Renal cortical epithelial cell (primary cell): ENCODE data around the gene ATN1. TPM values are rescaled to one million over a fixed set of nuclear protein-coding genes. Genes with fewer than 3 reads are reported as not detected.

Experiments used
- DNase-seq: peaks from one replicate; pipeline ENCODE4 v3.0.0-alpha.2; 2011; ENCODE audit warnings: low read depth
- total RNA-seq: library from RNA; depleted of rRNA; stranded (reverse); fragments of >200 nt; gene quantifications from 2 replicates; pipeline ENCODE4 v1.2.3, GENCODE V29; 2014

Gene ATN1
- total RNA-seq, 1 donor from 2014 or later, result 29.4 TPM

DNA sequence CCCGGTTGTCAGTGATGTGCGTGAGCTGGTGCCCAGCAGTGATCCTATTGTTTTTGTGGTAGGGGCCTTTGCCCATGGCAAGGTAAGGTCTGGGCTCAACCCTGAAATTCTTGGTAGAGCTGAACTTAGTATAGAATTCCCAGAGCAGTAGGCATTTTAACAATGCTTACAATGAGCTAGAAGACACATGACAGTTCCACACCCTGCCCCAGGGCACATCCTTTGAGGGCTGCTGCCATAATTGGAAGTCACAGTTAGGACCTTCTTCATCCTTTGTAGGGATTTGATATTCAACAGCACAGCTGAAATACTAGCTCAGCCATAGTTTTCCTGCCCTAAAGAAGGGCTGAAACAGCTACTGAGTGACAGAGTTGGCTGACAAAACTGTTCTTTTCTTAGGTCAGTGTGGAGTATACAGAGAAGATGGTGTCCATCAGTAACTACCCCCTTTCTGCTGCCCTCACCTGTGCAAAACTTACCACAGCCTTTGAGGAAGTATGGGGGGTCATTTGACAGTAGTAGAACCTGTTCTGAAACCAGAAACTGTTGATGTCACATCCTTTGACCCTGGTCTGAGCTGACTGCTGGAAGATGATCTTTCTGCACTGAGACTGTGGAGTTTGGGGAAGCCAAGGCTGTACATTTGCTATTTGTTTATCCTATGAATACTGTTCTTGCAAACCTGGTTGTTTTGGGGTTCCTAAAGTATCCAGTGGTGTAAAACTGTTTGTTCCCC, 47.7 kb downstream of the ATN1 start:
- no peak for DNase-seq

DNA sequence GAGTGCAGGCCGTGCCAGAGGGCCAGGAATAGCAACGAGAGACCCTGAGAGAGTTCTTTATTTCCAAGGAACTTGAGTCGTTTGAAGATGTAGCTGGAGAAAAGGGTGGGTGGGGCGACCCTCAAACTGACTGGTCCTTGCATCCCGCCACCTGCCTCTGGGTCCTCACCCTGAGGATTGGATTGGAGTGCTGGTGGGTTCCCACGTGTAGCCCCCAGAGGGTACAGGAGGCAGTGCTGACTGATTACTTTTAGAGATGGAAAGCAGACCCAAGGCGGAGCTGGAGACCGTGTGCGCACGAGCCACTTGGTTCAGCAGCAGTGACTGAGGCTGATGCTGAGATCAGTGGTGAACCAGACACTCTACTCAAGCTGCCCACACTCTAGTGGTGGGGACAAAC, 49.9 kb downstream of the ATN1 start:
- DNase-seq, result no peak

DNA sequence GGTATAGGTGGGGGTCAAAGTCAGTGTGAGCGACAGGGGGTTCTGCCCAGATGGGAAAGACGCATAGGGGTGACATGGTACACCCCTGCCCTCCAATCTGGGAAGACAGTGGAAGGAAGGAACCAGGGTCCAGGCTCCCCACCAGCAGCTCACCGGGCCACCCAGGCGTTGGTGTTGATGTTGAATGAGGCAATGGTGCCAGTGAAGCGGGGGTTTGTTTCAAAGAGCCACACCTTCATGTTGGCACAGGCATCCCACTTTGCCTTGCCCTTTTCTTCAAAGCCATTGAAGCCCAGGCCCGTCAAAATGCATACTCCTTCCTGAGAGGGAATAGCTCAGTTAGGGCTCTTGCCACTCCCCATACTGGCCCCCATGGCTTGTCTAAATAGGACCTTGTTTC, 50.4 kb downstream of the ATN1 start:
- no peak for DNase-seq

DNA sequence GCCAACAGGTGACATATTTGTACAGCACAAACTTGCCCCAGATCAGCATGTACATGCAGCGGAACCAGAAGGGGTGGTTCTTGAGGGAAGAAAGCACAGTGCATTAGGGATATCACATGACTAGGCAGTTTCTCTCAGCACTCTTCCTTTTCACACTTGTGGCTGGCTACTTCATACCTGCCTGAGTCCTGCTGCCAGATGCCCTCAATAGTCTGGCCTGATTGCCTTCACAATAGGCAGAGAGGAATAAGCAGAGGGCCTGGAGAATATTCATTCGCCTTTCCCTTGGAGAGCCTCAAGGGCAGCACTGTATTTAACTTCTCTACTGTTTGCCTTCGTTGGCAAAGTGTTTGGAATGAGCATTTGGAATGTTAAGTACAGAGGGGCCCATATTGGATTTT, 50.9 kb downstream of the ATN1 start:
- DNase-seq, result no peak

DNA sequence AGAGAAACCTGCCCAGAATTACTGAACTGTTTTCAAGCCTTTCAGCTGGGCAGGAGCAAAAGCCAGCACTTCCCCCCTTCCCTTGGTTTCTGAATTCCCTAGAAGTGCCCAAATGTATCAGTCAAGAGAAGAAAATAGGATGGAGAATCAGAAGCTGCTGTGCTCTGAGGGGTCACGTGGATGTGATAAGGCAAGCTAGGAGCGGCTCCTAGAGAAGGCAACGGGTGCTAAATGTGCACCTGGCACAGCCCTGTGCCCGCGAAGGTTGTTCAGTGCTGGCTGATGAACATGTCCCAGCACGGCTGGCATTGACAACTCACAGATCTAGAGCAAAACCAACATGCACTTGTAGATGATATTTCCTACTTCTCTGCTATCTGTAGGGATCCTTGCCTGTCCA, 51.3 kb downstream of the ATN1 start:
- DNase-seq, result no peak

DNA sequence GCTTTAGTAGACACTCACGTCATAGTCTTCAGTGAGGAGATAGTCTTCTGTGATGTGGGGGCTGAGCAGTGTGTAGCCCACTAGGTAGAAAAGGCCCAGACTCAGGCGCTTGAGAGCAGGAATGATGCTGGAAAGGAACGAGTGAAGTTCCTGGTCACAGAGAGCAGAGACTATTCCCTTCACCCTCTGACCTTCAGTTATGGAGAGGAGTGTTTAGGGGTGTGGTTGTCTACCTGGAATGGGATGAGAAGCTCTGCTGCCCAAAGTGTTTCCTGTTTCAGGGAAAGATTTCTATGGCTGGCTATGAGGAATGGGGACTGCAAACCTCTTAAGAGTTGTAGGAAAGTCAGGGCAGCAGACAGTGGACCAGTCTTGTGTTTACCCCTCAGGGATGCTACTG, 51.7 kb downstream of the ATN1 start:
- DNase-seq, result no peak

DNA sequence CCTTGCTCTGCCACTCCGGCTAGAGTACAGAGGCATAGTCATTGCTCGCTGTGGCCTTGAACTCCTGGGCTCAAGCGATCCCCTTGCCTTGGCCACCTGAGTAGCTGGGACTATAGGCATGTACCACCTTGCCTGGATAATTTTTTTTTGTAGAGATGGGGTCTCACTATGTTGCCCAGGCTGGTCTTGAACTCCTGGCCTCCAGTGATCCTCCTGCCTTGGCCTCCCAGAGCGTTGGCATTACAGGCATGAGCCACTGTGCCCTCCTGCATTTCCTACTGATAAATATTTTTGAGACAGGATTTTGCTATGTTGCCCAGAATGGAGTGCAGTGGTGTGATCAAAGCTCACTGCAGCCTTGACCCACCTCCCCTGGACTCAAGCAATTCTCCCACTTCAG, 52.3 kb downstream of the ATN1 start:
- DNase-seq, result no peak

DNA sequence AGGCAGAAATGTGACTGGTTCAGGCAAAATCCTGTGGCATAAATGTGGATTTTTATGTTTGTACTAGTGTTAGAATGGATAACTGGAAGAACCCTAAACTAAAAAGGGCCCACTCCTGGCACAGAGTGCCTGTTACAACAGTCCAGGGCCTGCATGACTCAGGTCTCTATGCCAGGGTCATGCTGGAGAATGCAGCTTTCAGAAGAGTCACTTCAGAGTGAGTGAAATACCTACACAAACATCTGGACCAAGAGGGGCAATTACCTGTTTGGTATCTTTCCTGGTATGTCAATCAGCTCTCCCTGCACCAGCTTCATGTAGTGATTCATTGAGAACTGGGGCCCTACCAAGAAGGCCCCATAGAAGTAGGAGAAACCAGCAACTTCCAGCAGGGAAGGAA, 53.0 kb downstream of the ATN1 start:
- DNase-seq, result no peak

DNA sequence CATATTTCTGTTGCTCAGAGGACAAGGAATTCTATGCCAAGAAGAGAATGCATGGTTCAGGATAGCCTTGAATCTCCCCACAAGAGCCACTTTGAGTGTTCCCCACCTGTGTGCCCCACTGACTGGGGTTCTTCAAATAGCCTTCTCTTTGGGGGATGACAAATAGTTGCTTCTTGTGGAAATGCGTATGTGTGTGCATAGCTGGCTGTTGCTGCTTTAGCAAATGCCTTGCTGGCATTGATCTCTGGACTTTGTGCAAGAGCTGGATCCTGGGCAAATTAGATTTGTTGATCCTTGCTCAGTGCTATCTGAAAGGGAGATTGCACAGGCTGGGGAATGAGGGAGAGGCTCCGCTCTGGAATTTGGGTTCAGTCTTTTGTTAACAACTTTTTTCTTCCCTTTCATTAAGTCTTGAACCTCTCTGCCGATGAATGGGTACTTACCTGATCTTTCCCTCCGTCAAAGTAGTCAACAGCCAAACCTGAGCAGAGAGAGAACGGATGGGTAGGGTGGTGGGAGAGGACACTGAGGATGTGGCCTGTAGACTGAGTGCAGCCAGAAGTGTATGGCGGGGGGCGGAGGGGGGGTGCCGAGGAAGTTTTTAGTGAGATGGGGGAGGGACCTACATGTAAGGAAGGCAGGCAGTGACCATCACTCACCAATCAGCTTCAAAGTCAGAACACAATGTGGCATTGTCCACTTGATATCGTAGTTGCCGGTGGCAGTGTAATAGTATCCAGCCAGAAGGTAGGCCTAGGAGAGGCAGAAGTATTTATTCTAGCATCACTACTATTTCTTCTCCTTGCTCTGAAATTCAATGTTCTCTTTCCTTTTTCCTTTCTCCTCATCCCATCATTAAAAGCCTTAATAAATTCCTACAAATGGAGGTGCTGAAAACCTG, 53.6 kb downstream of the ATN1 start:
- DNase-seq, result no peak

DNA sequence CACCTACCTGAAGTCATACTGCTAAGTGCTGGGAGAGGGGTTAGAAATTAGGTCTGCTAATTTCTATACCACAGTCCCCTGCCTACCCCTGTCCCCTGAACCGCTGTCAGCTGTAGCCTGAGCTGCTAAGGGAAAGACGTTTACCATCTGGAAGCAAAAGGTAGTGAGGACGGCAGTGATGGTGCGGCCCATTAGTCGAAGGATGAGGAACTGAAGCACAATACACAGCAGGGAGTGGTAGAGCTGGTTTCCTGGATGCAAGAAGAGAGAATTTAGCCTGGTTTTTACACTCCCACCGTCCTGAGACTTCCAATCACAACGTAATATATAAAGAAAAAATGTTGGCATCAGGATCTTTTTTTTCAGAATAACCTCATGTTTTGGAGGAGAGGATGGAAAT, 54.8 kb downstream of the ATN1 start:
- no peak for DNase-seq

DNA sequence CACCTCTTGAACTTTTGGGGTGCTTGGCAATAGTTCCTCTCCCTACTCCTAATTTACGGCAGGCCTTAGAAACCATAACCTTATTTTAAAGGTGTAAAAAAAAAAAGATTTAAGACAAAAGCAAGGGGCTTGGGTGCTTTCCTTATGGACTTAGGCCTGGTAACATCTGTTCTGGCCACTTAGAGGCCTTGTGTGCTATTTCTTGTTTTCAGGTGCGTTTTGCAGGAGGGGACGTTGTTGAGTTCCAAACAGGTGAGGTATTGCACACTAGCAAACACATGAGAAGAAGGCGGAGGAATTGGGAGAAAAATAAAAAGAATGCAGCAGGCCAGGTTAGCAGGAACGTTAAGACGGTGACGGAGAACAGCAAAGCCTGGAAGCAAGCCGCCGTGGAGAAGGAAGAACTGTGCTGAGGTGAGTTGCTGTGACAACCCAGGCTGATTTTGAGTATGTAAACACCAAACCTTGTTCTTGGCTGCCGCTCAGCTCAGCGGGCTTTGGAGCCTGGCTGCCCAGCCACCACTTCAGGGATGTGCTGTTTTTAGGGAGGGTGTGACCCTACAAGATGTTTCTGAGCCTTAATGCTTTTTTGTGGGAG, 60.3 kb downstream of the ATN1 start:
- DNase-seq, result no peak

Other genes starting within 250 kb of the ATN1 start
- gene ZNF384, start 238.6 kb upstream of the ATN1 start, total RNA-seq, result 5.6 and 18.4 TPM in 2 replicates
- 0.15 TPM in 1 of 2 replicates, not detected in the other for gene PIANP, start 227.1 kb upstream of the ATN1 start, total RNA-seq
- 66.0 and 68.3 TPM in 2 replicates for gene COPS7A, start 203.9 kb upstream of the ATN1 start, total RNA-seq
- 168 and 222 TPM in 2 replicates for gene MLF2, start 174.8 kb upstream of the ATN1 start, total RNA-seq
- 24.0 and 69.1 TPM in 2 replicates for gene PTMS, start 161.6 kb upstream of the ATN1 start, total RNA-seq
- not detected in 2 replicates for gene LAG3, start 155.4 kb upstream of the ATN1 start, total RNA-seq
- gene CD4, start 138.4 kb upstream of the ATN1 start, total RNA-seq, result 0.10 TPM in 1 of 2 replicates, not detected in the other
- gene GPR162, start 106.1 kb upstream of the ATN1 start, total RNA-seq, result 3.8 TPM in 1 of 2 replicates, not detected in the other
- gene P3H3, start 99.6 kb upstream of the ATN1 start, total RNA-seq, result 17.4 and 36.8 TPM in 2 replicates
- gene GNB3, start 87.0 kb upstream of the ATN1 start, total RNA-seq, result 0.15 TPM in 1 of 2 replicates, not detected in the other
- gene CDCA3, start 76.7 kb upstream of the ATN1 start, total RNA-seq, result 1.3 and 4.7 TPM in 2 replicates
- 107 and 113 TPM in 2 replicates for gene USP5, start 75.8 kb upstream of the ATN1 start, total RNA-seq
- gene TPI1, start 60.4 kb upstream of the ATN1 start, total RNA-seq, result 1,309 and 1,579 TPM in 2 replicates
- 7.0 and 13.2 TPM in 2 replicates for gene SPSB2, start 54.7 kb upstream of the ATN1 start, total RNA-seq
- gene LRRC23, start 23.1 kb upstream of the ATN1 start, total RNA-seq, result 16.1 and 16.4 TPM in 2 replicates
- gene ENO2, start 13.4 kb upstream of the ATN1 start, total RNA-seq, result 14.1 and 41.3 TPM in 2 replicates
- gene RNU7-1, start 15.9 kb downstream of the ATN1 start, total RNA-seq, result not detected in 2 replicates
- gene C12orf57, start 16.1 kb downstream of the ATN1 start, total RNA-seq, result 38.0 and 62.4 TPM in 2 replicates
- 14.8 and 18.4 TPM in 2 replicates for gene PTPN6, start 23.4 kb downstream of the ATN1 start, total RNA-seq
- 109 and 234 TPM in 2 replicates for gene PHB2, start 42.7 kb downstream of the ATN1 start, total RNA-seq
- 37.8 and 61.0 TPM in 2 replicates for gene EMG1, start 43.0 kb downstream of the ATN1 start, total RNA-seq
- gene LPCAT3, start 90.5 kb downstream of the ATN1 start, total RNA-seq, result 9.7 and 26.5 TPM in 2 replicates
- gene C1S, start 132.8 kb downstream of the ATN1 start, total RNA-seq, result 5.2 and 72.6 TPM in 2 replicates
- 4.2 and 82.9 TPM in 2 replicates for gene C1R, start 164.5 kb downstream of the ATN1 start, total RNA-seq
- gene C1RL, start 181.3 kb downstream of the ATN1 start, total RNA-seq, result 31.4 and 68.7 TPM in 2 replicates
- 1.1 TPM in 1 of 2 replicates, not detected in the other for gene RBP5, start 200.9 kb downstream of the ATN1 start, total RNA-seq
- 34.6 and 106 TPM in 2 replicates for gene CLSTN3, start 202.4 kb downstream of the ATN1 start, total RNA-seq